DND-41 (cell line): Measurements from ENCODE around the gene COA8.

Source experiments
- ATAC-seq: fragments of 200-7000 bp; cut with Tn5 transposase; 3 replicates; pipeline ENCODE4 v1.9.1; 2021; ENCODE audit warnings: low read depth; ENCODE audit not compliant: insufficient read depth
- DNase-seq: peaks from one replicate; pipeline ENCODE4 v3.0.0-alpha.2; 2020
- H2AFZ ChIP-seq: 2 replicates; pipeline ENCODE4 v1.6.0; 2012; ENCODE audit warnings: low read depth, low read length
- H3K27ac ChIP-seq: 2 replicates; pipeline ENCODE4 v1.5.1; 2012; ENCODE audit warnings: low read length, inconsistent platforms
- H3K27me3 ChIP-seq: fragments of 200-600 bp; sonication (generic); 2 replicates; pipeline ENCODE4 v1.6.0; 2012; ENCODE audit warnings: low read length, mild to moderate bottlenecking, inconsistent platforms; ENCODE audit not compliant: insufficient read depth, poor library complexity
- H3K36me3 ChIP-seq: 2 replicates; pipeline ENCODE4 v1.5.1; 2012; ENCODE audit warnings: low read length, inconsistent platforms; ENCODE audit not compliant: insufficient read depth
- H3K4me1 ChIP-seq: 2 replicates; pipeline ENCODE4 v1.5.1; 2012; ENCODE audit warnings: mild to moderate bottlenecking, low read length; ENCODE audit not compliant: insufficient read depth
- H3K4me2 ChIP-seq: 2 replicates; pipeline ENCODE4 v1.6.0; 2012; ENCODE audit warnings: mild to moderate bottlenecking, moderate library complexity, low read length, inconsistent platforms; ENCODE audit not compliant: insufficient read depth
- H3K4me3 ChIP-seq, 2 experiments: fragments of 200-600 bp in 1 of 2; shearing (Covaris generic) in 1 of 2; 2 replicates each; pipeline ENCODE4 v1.5.1; 2012 to 2016; ENCODE audit warnings: inconsistent platforms in 2 of 2, low read length in 2 of 2, mild to moderate bottlenecking in 2 of 2, low read depth in 1 of 2, moderate library complexity in 1 of 2
- H3K79me2 ChIP-seq: 2 replicates; pipeline ENCODE4 v1.6.0; 2012; ENCODE audit warnings: low read length, inconsistent platforms; ENCODE audit not compliant: insufficient read depth
- H3K9ac ChIP-seq: 2 replicates; pipeline ENCODE4 v1.6.0; 2012; ENCODE audit warnings: low read depth, mild to moderate bottlenecking, inconsistent platforms, low read length, moderate library complexity
- H3K9me3 ChIP-seq: 2 replicates; pipeline ENCODE4 v1.5.1; 2012; ENCODE audit warnings: low read length, moderate library complexity, mild to moderate bottlenecking, inconsistent platforms; ENCODE audit not compliant: insufficient read depth, severe bottlenecking
- H4K20me1 ChIP-seq: 2 replicates; pipeline ENCODE4 v1.6.0; 2012; ENCODE audit warnings: low read length; ENCODE audit not compliant: insufficient read depth
- CTCF ChIP-seq: IDR thresholded peaks from 2 replicates; pipeline ENCODE4 v1.5.1; 2012; ENCODE audit warnings: borderline replicate concordance, low read length, moderate library complexity, mild to moderate bottlenecking; ENCODE audit not compliant: poor library complexity, severe bottlenecking; ENCODE audit errors: extremely low read depth
- EZH2 ChIP-seq: IDR thresholded peaks from 3 replicates; pipeline ENCODE4 v1.6.1; 2012; ENCODE audit warnings: borderline replicate concordance, low read depth, mild to moderate bottlenecking, moderate library complexity, low read length, inconsistent platforms; ENCODE audit not compliant: severe bottlenecking

Gene COA8

GRCh38 chr14:103544388-103545218 is 18.2 kb upstream of the COA8 start:
- Histone ChIP-seq H3K79me2 (no peaks in the 10 kb centered on the region), H3K36me3 (no peaks in the 10 kb centered on the region), H4K20me1 (peaks cover 49% of the 10 kb centered on the region), H3K9ac (no peak overlapping the region), H2AFZ (no peak overlapping the region), H3K4me1 (no peaks in the 10 kb centered on the region), H3K9me3 (no peaks in the 10 kb centered on the region), H3K27ac (no peak overlapping the region), H3K4me2 (no peak overlapping the region), H3K27me3 (no peaks in the 10 kb centered on the region), H3K4me3 (no peak overlapping the region)
- DNase-seq (no peak), ATAC-seq (no peak)
- no peak for TF ChIP-seq EZH2
- no peak for TF ChIP-seq CTCF

GRCh38 chr14:103545219-103545914 is 17.4 kb upstream of the COA8 start:
- TF ChIP-seq EZH2 (no peak), CTCF (no peak)
- Histone ChIP-seq H3K27me3 (no peaks in the 10 kb centered on the region), H3K36me3 (no peaks in the 10 kb centered on the region), H3K79me2 (no peaks in the 10 kb centered on the region), H2AFZ (no peak overlapping the region), H3K9me3 (no peaks in the 10 kb centered on the region), H3K4me2 (no peak overlapping the region), H4K20me1 (peaks cover 53% of the 10 kb centered on the region), H3K4me3 (no peak overlapping the region), H3K9ac (no peak overlapping the region), H3K27ac (no peak overlapping the region), H3K4me1 (no peaks in the 10 kb centered on the region)
- DNase-seq (no peak), ATAC-seq (no peak)

GRCh38 chr14:103545915-103546651 is 16.7 kb upstream of the COA8 start:
- no peak overlapping the region for H3K27ac ChIP-seq
- H3K9ac ChIP-seq: no peak overlapping the region
- no peak overlapping the region for H3K4me3 ChIP-seq
- H3K27me3 ChIP-seq: no peaks in the 10 kb centered on the region
- H3K9me3 ChIP-seq: no peaks in the 10 kb centered on the region
- peaks cover 54% of the 10 kb centered on the region for H4K20me1 ChIP-seq
- TF ChIP-seq EZH2: no peak
- TF ChIP-seq CTCF: no peak
- no peak overlapping the region for H2AFZ ChIP-seq
- no peaks in the 10 kb centered on the region for H3K79me2 ChIP-seq
- no peaks in the 10 kb centered on the region for H3K36me3 ChIP-seq
- ATAC-seq: no peak
- no peak overlapping the region for H3K4me2 ChIP-seq
- no peak for DNase-seq
- H3K4me1 ChIP-seq: no peaks in the 10 kb centered on the region
